ENCODE results near the gene NEUROD4.
A peak's percentile ranks its signal among the peaks of the same experiment; 100 is the strongest.
"Not testable (repeated sequence)": the region's sequence is repeated elsewhere in the genome, so short reads cannot be mapped to it uniquely, and the experiment has no call there.

The NEUROD4 gene, protein sequence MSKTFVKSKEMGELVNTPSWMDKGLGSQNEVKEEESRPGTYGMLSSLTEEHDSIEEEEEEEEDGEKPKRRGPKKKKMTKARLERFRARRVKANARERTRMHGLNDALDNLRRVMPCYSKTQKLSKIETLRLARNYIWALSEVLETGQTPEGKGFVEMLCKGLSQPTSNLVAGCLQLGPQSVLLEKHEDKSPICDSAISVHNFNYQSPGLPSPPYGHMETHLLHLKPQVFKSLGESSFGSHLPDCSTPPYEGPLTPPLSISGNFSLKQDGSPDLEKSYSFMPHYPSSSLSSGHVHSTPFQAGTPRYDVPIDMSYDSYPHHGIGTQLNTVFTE

DNA sequence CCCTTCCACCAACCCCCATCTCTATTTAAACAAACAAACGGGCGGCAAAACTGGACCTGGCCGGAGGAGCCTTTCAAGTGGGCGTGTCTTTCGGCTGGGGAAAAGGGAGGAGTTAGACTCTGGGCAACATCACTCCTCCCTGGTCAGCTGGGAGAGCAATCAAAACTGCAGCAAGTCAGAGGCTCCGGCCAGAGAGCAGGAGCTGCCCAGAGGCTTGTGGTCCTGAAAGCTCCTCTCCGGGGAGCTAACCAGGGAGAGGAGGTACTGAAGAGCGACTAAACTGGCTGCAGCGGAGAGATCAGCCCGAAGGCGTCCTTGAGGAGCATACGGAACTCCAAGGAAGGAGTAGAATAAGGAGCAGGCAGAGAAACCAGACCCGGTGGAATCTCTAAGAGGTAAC, at the start of gene NEUROD4:
NEUROD4 (plus strand) TSS at position 191 of the 400 bp plus-strand sequence. CDS start 6,466 bp downstream, outside the sequence.
- DNase-seq = peak; percentile 30

DNA sequence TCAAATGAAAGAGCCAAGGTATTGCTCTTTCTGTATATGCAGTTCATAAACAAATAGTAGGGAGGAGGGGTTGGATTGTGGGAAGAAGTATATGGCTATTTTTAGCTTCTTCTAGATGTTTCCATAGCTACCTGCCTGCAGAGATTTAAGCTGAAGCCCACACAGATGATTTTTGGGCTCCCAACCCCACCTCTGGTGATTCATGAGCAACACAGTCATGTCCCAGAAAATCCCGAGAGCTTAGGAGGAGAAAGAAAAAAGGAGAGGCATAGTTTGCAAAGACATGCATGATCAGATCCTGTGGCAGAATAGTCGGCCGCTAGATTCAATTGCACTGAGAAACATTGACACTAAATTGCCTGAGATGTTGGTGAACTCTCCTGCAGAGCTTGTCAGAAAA, 49.0 kb upstream of the NEUROD4 start:
- DNase-seq = no peak

DNA sequence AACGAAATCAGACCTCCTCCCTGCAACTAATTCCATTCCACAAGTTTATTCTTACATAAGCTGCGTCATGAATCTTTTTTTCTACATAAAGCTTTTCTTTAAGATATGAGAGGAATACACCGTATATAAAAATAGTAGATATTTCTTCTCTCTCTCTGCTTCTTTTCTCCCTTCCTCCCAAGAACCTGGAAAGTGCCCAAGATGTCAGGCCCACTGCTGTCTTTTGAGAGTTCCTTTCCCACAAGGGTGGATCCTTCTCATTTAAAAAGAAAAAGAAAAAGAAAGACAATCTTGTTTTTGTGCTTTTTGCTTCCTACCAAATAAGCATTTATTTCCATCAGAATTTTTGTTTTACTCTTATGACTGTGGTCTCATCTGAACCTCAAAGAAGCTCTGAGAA, 46.2 kb upstream of the NEUROD4 start:
- no peak for DNase-seq

DNA sequence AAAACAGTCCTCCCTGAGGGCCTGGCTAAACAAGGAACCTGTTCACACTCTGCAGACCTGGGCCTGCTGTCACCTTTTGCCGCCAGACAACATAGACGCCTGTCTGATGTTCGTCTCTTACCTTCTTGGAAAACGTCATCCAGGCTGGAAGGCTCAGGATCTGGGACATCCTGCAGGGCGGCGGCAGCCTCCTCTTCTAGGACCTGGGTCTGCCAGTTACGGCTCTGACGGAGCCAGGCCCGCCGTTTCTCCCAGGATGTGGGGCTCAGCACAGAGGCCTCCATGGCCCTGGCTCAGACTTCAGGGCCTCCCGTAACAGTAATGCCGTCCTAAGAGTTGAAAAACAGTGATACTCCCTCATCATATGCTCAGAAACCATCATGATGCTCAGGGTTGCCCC, 45.5 kb upstream of the NEUROD4 start:
- no peak for DNase-seq

DNA sequence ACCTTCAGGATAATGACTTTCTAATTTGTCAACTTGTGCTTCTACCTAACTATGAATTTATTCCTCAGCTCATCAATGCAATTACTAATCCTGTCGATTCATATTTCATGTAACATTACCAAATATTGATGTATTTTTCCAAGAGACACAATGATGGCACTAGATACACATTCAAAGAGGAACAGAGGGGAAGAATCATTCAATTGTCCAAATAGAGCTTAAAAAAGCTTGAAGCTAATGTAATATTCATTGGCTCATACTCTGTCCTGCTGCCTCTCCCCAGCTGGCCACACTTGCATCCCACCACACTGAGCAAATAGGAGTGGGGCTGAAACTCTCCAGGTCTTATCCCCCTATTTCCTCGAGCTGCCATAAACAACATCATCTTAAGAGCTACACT, 44.5 kb upstream of the NEUROD4 start:
- DNase-seq = no peak

DNA sequence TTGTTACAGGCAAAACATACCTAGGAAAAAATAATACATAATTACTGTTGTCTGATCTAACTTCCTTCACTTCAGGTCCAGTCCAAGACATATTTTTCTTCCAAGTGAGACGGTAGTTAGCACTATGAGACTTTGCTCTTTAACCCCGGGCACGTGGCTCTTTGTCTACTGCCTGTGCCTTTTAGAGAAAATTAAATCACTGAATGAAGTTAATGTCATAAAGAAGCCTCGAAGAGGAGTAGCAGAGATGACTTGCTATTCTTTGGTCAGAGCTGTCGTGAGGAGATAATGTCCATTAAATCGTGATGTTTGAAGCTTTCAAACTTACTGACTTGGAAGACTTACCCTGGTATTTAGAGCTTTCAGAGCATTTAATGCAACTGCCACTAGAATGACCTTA, 43.9 kb upstream of the NEUROD4 start:
- DNase-seq = no peak

DNA sequence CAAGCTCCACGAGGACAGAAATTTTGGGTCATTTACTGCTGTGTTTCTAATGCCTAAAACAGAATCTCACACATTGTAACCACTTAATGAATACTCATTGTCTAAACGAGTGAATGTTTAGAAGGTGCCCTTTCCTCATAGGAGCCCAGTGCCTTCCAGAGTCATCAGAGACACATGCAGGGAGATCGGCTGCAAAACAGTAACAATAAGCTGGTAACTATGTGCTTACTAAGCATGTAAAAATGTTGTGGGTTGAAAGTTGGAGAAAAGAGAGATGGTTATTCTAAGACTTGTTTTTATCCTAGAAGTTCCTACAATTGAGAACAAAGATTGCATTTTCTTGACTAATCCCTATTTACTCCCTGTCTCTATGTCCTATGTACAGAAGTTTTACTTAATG, 42.6 kb upstream of the NEUROD4 start:
- no peak for DNase-seq

DNA sequence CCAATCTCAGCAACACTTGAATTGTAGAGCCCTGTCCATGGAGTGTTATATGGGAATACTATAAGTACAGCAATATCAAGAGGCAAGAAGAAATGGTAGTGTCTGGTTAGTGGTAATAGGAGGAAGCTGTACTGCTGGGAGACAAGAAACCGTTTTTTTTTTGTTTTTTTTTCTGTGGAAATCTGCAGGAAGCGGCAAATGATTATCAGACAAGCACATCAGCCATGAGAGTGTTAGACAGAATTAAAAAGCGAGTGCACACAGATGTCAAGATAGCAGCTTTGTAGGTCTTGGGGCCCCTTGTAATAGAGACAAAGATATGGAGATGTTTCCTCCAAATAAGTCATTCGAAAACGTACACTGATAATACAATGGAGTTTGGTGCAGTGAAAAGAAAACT, 41.9 kb upstream of the NEUROD4 start:
- DNase-seq = no peak

DNA sequence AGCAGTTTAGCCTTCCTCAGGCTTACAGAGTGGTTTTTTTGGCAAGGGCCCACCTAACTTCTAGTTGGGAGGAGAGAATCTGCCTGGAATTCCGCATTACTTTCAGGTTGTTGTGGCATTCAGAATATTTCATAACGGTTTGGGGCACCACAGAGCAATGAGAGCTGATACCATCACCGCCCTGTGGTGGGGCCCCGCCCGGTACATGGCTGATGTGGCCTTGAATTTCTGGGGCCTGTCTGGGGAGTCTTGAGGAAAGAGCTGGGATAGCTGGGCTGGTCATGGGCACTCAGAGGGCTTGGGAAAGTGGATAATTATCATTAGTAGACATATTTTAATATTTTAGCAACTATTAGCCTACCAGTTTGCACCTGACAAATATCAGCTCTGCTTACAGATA, 39.4 kb upstream of the NEUROD4 start:
- DNase-seq = peak; percentile 62

DNA sequence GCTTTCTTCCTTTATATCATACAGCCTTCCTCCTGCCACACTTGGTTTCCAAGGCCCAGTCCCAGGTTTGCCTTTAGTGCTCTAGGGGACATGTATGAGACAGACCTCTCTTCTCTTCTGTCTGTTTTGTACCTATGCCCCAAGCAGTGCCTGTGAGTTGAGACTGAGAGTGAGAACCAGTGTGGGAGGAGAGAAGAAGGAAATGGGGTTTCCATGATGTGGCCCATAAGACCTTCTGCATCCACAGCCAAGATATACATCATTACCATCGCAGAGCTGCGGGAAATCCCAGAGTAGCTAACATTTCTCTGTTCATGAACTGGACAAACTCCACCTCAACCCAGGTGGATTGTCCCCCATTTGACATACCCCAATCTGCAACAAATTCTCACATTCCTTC, 38.0 kb upstream of the NEUROD4 start:
- DNase-seq = no peak

DNA sequence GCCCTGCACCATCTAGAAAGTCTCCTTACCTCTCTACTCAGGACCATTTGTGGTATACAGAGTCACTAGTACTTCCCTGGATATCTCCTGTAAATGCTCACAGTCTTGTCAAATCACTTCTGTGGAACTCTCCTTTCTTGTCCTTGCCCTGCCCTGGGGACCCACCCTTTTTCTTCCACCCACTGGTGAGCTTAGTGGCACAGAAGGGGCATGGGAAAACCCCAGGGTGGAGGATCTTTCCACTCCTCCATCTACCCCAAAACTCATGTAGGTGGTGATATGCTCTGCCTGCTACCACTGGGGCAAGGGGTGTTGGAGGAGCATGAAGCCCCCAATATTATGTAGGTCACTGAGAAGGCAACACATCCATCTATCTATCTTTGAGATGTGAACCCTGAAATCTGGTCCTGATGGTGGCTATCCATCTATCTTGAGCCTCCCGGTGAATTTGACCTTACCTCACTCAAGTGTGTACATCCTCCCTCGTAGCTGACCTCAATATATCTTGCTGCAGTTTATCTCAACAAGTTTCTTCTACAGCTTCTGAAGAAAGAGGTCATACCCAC, 36.2 kb upstream of the NEUROD4 start:
- peak; percentile 46 for DNase-seq

DNA sequence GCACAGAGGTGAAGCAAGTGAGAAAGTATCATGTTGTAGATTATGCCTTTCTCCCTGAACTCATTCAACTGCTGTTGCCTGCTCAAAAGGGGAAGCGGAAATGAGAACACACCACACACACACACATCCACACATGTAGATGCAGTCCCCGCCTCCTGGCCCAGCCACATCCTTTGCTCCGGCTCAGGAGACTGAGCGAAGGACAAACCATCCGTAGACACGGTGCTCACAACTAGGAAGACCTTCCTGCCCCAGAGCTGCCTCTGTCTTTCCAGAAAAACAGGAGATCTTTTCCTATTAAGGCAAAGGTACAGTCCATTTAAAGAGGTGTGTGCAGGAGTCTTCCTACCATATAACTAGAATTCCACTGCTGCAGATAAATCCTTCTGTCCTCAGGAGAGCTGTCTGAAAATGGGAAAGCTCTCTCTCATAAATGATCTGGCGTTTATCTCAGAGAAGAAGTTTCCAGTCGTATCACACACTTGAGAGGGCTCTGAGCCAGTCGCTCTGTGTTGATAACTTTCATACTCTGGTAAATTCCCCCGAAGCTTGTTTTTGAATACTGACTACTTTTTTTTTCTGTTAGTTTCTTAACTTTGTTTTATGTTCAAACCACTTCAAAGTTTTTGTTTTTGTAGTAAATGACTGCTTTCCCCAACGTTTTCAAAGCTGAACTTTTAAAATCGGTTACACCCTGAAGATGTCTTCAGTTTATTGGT, 35.0 kb upstream of the NEUROD4 start, which contains the start of gene TESPA1:
TESPA1 (minus strand) TSS at position 105 of the 719 bp plus-strand sequence. CDS start 10,200 bp downstream, outside the sequence.
- DNase-seq = peak; percentile 76

DNA sequence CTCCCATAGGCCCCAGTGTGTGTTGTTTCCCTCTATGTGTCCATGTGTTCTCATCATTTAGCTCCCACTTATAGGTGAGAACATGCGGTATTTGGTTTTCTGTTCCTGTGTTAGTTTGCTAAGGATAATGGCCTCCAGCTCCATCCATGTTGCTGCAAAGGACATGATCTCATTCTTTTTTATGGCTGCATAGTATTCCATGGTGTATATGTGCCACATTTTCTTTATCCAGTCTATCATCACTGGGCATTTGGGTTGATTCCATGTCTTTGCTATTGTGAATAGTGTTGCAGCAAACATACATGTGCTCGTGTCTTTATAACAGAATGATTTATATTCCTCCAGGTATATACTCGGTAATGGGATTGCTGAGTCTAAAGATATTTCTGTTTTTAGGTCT, 33.0 kb upstream of the NEUROD4 start:
- DNase-seq = not testable (repeated sequence)

DNA sequence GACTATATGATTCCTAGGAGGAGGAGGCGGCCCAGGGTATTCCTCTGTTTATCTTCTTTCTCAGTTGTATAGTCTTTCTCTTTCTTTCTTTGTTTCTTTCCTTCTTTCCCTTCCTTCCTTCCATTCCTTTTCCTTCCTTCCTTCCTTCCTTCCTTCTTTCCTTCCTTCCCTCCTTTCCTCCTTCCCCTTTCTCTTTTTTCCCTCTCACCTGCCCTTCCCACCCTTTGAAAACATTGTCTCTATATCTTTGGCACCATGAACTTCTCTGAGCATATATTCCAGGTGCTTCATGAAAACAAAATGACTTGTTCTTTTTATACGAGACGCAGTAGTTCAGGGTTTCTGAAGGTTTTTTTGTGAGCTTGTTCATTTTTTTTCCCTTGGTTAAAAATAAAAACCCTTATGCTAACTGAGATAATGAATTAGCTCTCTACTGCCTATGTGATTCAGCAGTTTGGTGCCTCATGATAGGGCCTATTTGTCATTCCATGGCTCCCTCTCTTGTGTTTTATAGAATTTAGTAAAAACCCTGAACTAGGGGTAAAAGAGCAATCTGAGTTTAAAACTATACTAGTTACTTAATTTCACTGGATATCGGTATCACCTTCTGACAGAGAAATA, 32.1 kb upstream of the NEUROD4 start:
- no peak for DNase-seq

DNA sequence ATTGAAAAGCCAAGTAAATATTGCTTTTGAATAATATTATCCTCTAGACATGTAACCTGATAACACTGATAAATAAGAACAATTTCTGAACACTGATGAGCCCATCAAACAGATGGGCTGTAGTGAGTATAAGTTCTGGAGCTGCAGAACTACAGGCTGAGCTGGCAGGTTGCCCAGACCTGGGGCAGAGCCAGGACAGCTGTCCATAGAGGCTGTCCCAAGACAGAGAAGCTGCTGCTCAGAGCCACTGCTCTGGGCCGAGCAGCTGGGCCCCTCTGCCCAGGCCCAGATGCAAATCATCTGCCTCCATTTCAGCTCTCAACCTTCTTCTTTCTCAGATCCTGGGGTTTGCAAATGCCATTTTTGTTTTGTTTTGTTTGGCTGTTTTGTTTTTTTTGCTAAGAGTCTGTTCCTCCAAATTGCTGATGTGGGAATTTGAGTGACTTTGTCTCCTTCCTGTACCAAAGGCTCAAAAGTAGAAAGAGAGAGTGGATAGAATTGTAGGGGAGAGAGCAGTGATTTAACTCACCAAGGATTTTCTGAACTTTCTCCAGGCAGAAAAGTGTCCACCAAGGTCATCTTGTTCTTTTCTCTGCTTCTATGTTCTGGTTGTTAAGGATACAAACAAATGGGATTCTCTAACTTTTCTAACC, 31.2 kb upstream of the NEUROD4 start:
- no peak for DNase-seq

DNA sequence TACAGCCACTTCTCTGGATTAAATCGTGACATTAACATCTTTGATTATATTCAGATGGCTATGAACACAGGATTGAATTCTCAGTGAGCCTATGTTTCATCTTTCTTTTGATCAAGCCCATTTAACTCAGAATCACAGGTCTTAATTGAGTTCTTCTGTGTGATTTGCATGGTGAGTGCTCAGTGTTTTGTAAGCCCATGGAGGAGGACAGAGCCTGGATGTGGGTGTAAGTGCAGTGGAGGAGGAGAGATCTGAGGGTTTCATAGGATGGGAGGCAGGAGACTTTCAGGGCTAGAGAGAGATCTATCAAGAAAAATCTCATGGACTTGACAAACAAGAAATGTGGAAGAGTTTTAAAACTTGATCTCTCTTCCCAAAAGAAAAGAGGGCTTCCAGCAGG, 29.9 kb upstream of the NEUROD4 start:
- no peak for DNase-seq

DNA sequence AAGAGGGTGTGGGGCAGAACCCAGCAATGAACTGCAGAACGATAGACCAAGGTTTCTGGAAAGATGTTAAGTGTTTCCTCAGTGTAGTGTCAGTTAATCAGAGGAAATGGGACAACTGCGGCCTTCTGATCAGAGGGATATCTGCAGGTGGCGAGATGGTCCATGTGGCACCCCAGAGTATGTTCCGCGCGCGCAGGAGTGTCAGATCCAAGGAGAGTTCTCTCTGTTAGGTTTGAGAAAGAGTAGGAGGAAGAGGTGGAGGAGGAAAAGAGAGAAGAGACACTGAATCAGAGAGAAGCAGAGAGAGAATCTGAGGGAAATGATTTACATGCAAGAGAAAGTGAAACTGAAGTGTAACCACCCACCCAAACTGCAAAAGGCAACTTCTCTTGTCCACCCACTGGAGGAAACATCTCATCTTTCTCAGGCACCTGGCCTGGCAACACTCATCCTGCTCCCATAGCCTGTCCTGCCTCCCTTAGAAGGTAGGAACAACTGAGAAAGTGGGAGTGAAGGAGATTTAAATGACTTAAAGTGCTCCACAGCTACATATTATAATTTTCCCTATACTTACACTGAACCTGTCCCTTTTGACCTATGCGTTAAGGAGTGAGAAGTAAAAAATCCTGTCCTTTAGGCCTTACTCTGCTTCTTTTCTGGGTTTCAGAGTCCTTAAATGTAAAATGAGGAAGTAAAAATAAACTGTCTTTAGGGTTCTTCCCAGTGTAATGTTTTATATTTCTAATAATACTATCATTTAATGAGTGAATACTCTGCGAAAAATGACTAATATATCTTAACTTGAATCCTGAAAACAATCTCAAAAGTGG, 28.4 kb upstream of the NEUROD4 start:
- peak; percentile 35 for DNase-seq

DNA sequence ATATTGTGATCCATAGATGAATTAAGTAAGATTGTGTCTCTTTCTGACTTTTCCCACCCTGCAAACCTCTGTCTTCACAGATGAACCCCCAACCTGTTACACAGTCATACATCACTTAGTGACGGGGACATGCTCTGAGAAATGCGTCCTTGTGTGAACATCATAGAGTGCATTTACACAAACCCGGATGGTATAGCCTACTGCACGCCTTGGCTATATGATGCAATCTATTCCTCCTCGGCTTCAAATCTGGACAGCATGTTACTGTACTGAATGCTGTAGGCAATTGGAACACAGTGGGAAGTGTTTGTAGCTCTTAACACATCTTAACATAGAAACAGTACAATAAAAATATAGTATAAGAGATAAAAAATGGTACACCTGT, 27.8 kb upstream of the NEUROD4 start:
- no peak for DNase-seq

DNA sequence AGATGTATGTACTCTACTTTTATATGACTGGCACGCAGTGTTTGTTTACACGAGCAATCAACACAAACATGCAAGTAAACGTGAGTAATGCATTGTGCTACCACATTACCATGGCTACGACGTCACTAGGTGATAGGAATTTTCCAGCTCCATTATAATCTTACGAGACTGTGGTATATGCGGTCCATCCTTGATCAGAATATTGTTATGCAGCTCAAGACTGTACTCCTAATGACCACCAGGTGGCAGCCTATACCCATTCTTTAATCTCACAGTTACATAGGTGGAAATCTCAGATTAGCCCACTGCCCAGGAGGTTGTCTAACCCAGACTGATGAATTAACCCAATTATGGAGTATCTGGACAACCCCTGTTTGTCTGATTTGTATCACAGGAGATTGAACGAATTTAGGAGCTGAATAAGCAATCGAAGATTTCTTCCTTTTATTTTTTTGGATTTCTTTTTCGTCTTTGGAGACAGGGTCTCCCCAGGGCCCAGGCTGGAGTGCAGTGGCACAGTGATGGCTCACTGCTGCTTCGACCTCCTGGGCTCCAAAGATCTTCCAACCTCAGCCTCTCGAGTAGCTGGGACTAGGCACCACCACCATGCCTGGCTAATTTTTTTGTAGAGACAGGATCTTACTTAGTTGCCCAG, 26.5 kb upstream of the NEUROD4 start:
- DNase-seq = peak; percentile 33

DNA sequence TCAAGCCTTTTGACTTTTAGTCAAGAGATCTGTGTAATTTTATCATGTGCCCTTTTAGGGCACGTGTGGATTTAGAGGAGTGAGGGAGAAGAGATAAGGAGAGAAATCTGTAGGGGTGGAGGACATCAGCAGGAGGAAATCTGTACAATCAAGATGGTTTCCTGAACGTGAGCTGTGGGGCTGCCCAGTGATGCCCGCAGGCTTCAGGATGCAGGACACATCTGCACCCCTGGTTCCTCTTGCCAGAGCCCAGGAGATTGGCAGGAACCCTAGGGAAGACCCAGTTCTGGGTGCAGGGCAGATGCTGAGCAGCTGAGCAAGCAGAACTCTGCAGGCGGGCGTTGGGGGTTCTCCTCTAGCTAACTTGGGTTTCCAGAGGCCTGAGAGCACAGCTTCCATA, 23.6 kb upstream of the NEUROD4 start:
- no peak for DNase-seq

DNA sequence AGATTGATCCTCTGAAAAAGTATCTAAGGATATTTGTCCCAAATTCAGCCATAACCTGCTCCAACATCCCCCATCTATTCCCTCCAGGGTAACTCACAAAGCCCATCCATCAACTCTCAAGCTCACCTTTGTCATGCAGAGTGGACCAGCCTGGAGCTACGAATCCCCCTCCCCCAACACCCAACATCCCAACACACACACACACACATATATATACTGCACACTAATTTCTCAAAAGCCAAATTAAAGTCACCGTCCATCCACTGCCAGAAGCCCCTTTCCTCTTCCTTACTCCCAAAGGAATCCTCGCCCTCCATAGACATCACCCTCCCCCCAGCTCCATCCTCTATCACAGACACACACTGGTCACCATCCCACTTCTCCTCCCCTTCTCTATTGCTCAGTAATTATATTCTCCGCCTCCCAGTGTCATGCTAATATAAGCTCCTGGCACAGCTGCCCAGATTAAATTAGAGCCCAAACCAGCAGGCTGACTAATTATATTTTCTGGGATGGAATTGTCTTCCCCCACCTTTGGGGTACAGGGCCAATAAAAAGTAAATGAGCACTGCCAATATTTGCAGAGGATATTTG, 21.7 kb upstream of the NEUROD4 start:
- DNase-seq = no peak
